Stomach smooth muscle (tissue), 2 donors: ENCODE data around the gene GRM8.
"Not testable (repeated sequence)": the region's sequence is repeated elsewhere in the genome, so short reads cannot be mapped to it uniquely, and the experiment has no call there.

Source experiments
- H3K27ac ChIP-seq: one replicate; pipeline ENCODE4 v1.7.0; 2013; ENCODE audit warnings: mild to moderate bottlenecking, low read length, inconsistent platforms
- H3K27me3 ChIP-seq, 2 donors: one replicate each; pipeline ENCODE4 v1.7.0; 2013; ENCODE audit warnings: low read length in 2 of 2; ENCODE audit not compliant: insufficient read depth in 2 of 2, control insufficient read depth in 1 of 2
- H3K36me3 ChIP-seq, 2 donors: one replicate each; pipeline ENCODE4 v1.7.0; 2013; ENCODE audit warnings: low read length in 2 of 2; ENCODE audit not compliant: control insufficient read depth in 2 of 2, insufficient read depth in 2 of 2
- H3K4me1 ChIP-seq: one replicate; pipeline ENCODE4 v1.7.0; 2013; ENCODE audit warnings: low read length; ENCODE audit not compliant: control insufficient read depth, insufficient read depth
- H3K4me3 ChIP-seq, 2 donors: one replicate each; pipeline ENCODE4 v1.7.0; 2013; ENCODE audit warnings: low read length in 2 of 2
- H3K9ac ChIP-seq, 2 donors: one replicate each; pipeline ENCODE4 v1.7.0; 2013; ENCODE audit warnings: low read length in 2 of 2, mild to moderate bottlenecking in 1 of 2
- H3K9me3 ChIP-seq, 2 donors: one replicate each; pipeline ENCODE4 v1.7.0; 2013; ENCODE audit warnings: low read length in 2 of 2; ENCODE audit not compliant: control insufficient read depth in 2 of 2
- donor health status: healthy.
- donor health status: Pancreatic carcinoma.

Gene GRM8

GRCh38 chr7:126887560-126887959 lies 365.2 kb downstream of the GRM8 start:
- H3K9me3 ChIP-seq, H3K36me3 ChIP-seq, H3K9ac ChIP-seq: not testable (repeated sequence)

GRCh38 chr7:126882730-126883129 lies 370.0 kb downstream of the GRM8 start:
- H3K9ac ChIP-seq, H3K27me3 ChIP-seq, H3K36me3 ChIP-seq, H3K4me1 ChIP-seq, H3K4me3 ChIP-seq, H3K27ac ChIP-seq, H3K9me3 ChIP-seq: not testable (repeated sequence)

More at GRCh38 chr7:126887560-126887959, 365.2 kb downstream of the GRM8 start:
- not testable (repeated sequence) for H3K27me3 ChIP-seq, H3K27ac ChIP-seq, H3K4me1 ChIP-seq, H3K4me3 ChIP-seq

- H3K9ac ChIP-seq, H3K4me3 ChIP-seq, H3K27ac ChIP-seq, H3K27me3 ChIP-seq, H3K36me3 ChIP-seq, H3K9me3 ChIP-seq, H3K4me1 ChIP-seq: not testable (repeated sequence)
Measured at GRCh38 chr7:126881908-126882307, 370.8 kb downstream of the GRM8 start.

- no peaks in the 10 kb centered on the region for H3K4me1 ChIP-seq
- H3K4me3 ChIP-seq: no peak overlapping the region
- H3K9ac ChIP-seq: no peak overlapping the region
- H3K36me3 ChIP-seq: no peaks in the 10 kb centered on the region
- H3K9me3 ChIP-seq: no peaks in the 10 kb centered on the region
- H3K27me3 ChIP-seq: no peaks in the 10 kb centered on the region
- H3K27ac ChIP-seq: no peak overlapping the region
Measured at GRCh38 chr7:126881315-126881714, 371.4 kb downstream of the GRM8 start.

- H3K9me3 ChIP-seq, H3K4me3 ChIP-seq, H3K9ac ChIP-seq, H3K27ac ChIP-seq, H3K4me1 ChIP-seq, H3K36me3 ChIP-seq, H3K27me3 ChIP-seq: not testable (repeated sequence)
Measured at GRCh38 chr7:126876536-126876935, 376.2 kb downstream of the GRM8 start.

- H3K4me1 ChIP-seq: no peaks in the 10 kb centered on the region
- no peak overlapping the region for H3K27ac ChIP-seq
- no peaks in the 10 kb centered on the region for H3K36me3 ChIP-seq
- no peaks in the 10 kb centered on the region for H3K9me3 ChIP-seq
- no peak overlapping the region for H3K4me3 ChIP-seq
- H3K9ac ChIP-seq: no peak overlapping the region
- no peaks in the 10 kb centered on the region for H3K27me3 ChIP-seq
Measured at GRCh38 chr7:126856691-126857291, 395.9 kb downstream of the GRM8 start.

GRCh38 chr7:126845331-126845730 lies 407.4 kb downstream of the GRM8 start:
- H3K27ac ChIP-seq: no peak overlapping the region
- no peaks in the 10 kb centered on the region for H3K36me3 ChIP-seq
- H3K4me3 ChIP-seq: no peak overlapping the region
- no peak overlapping the region for H3K9ac ChIP-seq
- no peaks in the 10 kb centered on the region for H3K9me3 ChIP-seq
- no peaks in the 10 kb centered on the region for H3K4me1 ChIP-seq
- no peaks in the 10 kb centered on the region for H3K27me3 ChIP-seq

GRCh38 chr7:126843883-126844282 lies 408.9 kb downstream of the GRM8 start:
- no peaks in the 10 kb centered on the region for H3K36me3 ChIP-seq
- no peaks in the 10 kb centered on the region for H3K9me3 ChIP-seq
- H3K4me1 ChIP-seq: no peaks in the 10 kb centered on the region
- H3K27me3 ChIP-seq: no peaks in the 10 kb centered on the region
- H3K9ac ChIP-seq: no peak overlapping the region
- H3K27ac ChIP-seq: no peak overlapping the region
- H3K4me3 ChIP-seq: no peak overlapping the region

- H3K27ac ChIP-seq: no peak overlapping the region
- H3K9me3 ChIP-seq: no peaks in the 10 kb centered on the region
- no peak overlapping the region for H3K9ac ChIP-seq
- H3K36me3 ChIP-seq: no peaks in the 10 kb centered on the region
- no peaks in the 10 kb centered on the region for H3K27me3 ChIP-seq
- no peaks in the 10 kb centered on the region for H3K4me1 ChIP-seq
- H3K4me3 ChIP-seq: no peak overlapping the region
Measured at GRCh38 chr7:126843336-126843735, 409.4 kb downstream of the GRM8 start.

- H3K36me3 ChIP-seq: no peaks in the 10 kb centered on the region
- H3K4me3 ChIP-seq: no peak overlapping the region
- no peaks in the 10 kb centered on the region for H3K27me3 ChIP-seq
- no peak overlapping the region for H3K27ac ChIP-seq
- no peak overlapping the region for H3K9ac ChIP-seq
- no peaks in the 10 kb centered on the region for H3K4me1 ChIP-seq
- no peaks in the 10 kb centered on the region for H3K9me3 ChIP-seq
Measured at GRCh38 chr7:126842451-126842850, 410.3 kb downstream of the GRM8 start.

GRCh38 chr7:126840869-126841268 lies 411.9 kb downstream of the GRM8 start:
- H3K36me3 ChIP-seq: no peaks in the 10 kb centered on the region
- H3K4me3 ChIP-seq: no peak overlapping the region
- no peak overlapping the region for H3K27ac ChIP-seq
- no peaks in the 10 kb centered on the region for H3K4me1 ChIP-seq
- no peak overlapping the region for H3K9ac ChIP-seq
- no peaks in the 10 kb centered on the region for H3K9me3 ChIP-seq
- no peaks in the 10 kb centered on the region for H3K27me3 ChIP-seq
